Measurements from ENCODE around the gene CRY1. TPM values are rescaled to one million over a fixed set of nuclear protein-coding genes. Genes with fewer than 3 reads are reported as not detected.

Gene CRY1
- total RNA-seq, 1 experiment from 2014 or later = 38.4 TPM

DNA sequence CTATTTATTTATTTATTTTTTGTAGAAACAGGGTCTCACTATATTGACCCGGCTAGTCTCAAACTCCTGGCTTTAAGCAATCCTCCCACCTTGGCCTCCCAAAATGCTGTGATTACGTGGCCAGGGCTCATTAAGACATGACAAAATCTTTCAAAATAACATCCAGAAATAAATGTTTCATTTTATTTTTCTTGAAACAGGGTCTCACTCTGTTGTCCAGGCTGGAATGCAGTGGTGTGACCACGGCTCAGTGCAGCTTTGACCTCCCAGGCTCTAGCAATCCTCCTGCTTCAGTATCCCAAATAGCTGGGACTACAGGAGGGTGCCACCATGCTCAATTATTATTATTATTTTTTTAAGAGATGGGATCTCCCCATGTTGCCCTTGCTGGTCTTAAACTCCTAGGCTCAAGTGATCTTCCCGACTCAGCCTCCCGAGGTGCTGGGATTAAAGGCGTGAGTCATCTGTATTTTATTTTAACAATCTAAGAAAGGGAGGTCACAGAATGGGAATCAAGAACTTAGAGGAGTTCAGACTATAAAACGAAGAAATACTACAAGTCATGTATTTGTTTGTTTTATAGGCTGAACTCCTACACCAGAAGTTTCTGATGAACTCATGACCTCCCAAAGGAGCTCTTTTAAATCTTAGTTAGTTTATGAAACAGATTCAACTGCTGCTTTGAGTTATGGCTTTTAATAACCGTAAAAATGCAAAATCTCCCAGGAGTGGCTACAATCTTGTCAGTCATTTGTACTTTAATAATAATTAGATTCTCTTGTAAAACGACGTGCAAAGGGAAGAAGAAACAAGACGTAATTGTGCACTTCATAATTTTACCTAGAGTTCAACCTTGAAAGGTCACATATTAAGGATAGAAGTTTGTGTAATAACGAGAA lies 139.7 kb downstream of the CRY1 start:
- H3K27ac ChIP-seq = peak overlapping the region; percentile 96
- H3K9me3 ChIP-seq (replicated peaks) = peaks cover 2% of the 10 kb centered on the region
- H3K36me3 ChIP-seq = peaks cover 6% of the 10 kb centered on the region
- DNase-seq (ENCODE audit: low read depth in 1 of 2, low spot score in 2 of 2) = peak; percentile 58 to 76
- no peak overlapping the region for H3K4me3 ChIP-seq
- H3K27me3 ChIP-seq (replicated peaks) = no peaks in the 10 kb centered on the region
- peaks cover 20% of the 10 kb centered on the region for H3K4me1 ChIP-seq (replicated peaks)

DNA sequence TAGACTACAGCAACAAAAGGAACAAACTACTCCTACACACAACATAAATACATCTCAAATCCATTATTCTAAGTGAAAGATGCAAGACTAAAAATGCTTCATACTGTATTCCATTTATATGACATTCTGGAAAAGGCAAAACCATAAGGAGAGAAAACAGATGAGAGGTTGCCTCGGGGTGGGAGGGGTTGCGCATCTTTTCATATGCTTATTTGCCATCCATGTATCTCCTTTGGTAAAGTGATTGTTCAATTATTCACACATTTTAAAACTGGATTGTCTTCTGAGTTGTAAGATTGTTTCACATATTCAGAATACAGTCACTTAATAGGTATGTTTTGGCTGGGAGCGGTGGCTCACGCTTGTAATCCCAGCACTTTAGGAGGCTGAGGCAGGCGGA lies 142.8 kb downstream of the CRY1 start:
- peaks cover 7% of the 10 kb centered on the region for H3K9me3 ChIP-seq (replicated peaks)
- peaks cover 20% of the 10 kb centered on the region for H3K4me1 ChIP-seq (replicated peaks)
- no peak for DNase-seq (ENCODE audit: low read depth in 1 of 2, low spot score in 2 of 2)
- no peaks in the 10 kb centered on the region for H3K27me3 ChIP-seq (replicated peaks)
- no peaks in the 10 kb centered on the region for H3K36me3 ChIP-seq
- H3K4me3 ChIP-seq = no peak overlapping the region
- no peak overlapping the region for H3K27ac ChIP-seq

DNA sequence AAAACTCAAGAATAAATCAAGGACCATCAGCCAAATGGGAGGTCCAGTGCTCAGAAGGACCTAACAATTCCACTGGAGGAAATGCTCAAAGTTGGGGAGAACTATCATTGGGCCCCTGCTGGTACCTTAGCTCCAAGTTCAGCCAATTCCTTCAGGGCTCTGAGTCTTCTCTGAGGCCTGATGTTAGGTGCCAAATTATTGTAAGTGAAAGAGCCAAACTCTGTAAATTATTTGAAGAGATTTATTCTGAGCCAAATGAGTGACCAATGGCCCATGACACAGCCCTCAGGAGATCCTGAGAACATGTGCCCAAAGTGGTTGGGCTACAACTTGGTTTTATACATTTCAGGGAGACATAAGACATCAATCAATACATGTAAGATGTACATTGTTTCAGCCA lies 145.9 kb downstream of the CRY1 start:
- Histone ChIP-seq H3K27me3 (replicated peaks) (no peaks in the 10 kb centered on the region), H3K9me3 (replicated peaks) (peaks cover 9% of the 10 kb centered on the region), H3K4me1 (replicated peaks) (no peaks in the 10 kb centered on the region), H3K27ac (no peak overlapping the region), H3K36me3 (no peaks in the 10 kb centered on the region), H3K4me3 (no peak overlapping the region)
- no peak for DNase-seq (ENCODE audit: low read depth in 1 of 2, low spot score in 2 of 2)

DNA sequence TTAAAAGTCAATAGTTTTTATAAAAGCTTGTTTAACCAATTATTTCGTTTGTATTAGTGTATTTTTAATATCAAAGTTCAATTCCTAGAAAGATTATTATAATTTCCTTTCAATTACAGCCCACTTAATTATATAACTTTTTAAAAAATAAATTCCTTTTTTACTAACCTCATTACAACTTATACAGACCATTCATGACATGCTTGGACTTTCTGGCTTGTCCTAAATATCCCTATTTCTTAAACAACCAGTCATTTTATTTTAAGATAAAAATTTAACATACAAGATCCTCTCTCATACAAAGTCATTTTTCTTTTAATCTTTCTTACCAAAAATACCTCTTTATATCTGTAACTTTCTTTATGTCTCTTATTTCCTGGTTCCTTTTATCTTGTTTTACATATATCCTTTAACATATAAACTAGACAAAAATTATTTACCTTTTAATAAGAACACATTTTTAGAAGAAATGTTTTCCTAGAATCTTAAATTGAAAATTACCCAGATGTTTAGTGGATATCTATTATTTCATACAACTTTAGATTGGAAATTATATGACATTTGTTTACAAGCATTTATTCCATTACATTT lies 148.0 kb downstream of the CRY1 start:
- Histone ChIP-seq H3K27ac (no peak overlapping the region), H3K4me1 (replicated peaks) (no peaks in the 10 kb centered on the region), H3K9me3 (replicated peaks) (peaks cover 9% of the 10 kb centered on the region), H3K36me3 (no peaks in the 10 kb centered on the region), H3K27me3 (replicated peaks) (no peaks in the 10 kb centered on the region), H3K4me3 (no peak overlapping the region)
- no peak for DNase-seq (ENCODE audit: low read depth in 1 of 2, low spot score in 2 of 2)

DNA sequence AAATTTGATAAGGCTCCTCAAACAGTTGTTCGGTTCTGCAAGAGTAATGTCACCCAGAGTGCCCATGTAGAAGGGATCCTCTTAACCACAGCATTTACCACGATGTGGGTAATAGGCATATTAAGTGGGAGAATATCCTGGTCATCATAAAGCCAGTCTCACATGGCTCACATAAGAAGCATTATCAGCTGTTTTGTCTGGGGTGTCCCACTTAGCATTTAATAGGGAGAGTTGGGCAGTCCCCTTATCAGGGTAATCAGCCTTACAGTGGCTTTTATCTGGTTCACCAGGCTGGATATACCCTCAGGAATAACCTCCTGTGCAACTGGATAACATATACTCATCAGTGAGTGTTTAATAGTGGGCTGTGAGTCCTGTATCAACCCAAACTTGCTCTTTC lies 150.6 kb downstream of the CRY1 start:
- no peak overlapping the region for H3K4me3 ChIP-seq
- no peaks in the 10 kb centered on the region for H3K27me3 ChIP-seq (replicated peaks)
- no peak overlapping the region for H3K27ac ChIP-seq
- H3K4me1 ChIP-seq (replicated peaks) = no peaks in the 10 kb centered on the region
- H3K36me3 ChIP-seq = no peaks in the 10 kb centered on the region
- peaks cover 2% of the 10 kb centered on the region; the same call in 1 of the 2 replicates for H3K9me3 ChIP-seq (replicated peaks)
- DNase-seq (ENCODE audit: low read depth in 1 of 2, low spot score in 2 of 2) = no peak

DNA sequence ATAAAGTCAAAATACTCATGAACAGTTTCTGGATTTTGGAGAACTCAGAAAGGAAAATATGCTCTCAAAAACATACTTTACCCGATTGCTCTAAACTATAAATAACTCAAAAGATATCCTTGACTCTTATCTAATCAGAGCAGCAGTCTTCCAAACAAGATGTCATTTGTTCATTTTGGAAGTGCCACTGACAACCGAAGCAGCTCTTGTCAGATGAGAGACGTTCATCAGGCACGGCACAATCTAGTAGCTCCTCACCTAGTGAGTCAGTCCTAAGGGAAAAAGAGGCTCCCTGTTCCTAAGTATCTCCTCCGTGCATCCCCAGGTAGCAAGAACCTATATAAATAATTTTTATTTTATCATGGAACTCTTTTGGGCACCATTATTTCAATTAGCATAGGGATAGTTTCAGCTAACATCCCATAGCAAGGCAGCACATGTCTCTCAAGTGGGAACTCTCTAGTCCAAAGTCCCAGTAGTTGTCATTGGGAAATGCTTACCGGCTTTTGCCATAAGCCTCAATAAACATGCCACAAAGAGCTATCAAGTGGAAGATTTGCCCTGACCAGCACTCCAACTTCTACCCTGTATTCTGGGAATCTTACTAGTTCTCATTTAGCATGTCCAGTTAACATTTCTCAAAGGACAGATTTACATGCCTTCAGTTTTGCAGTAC lies 151.7 kb downstream of the CRY1 start:
- no peak for DNase-seq (ENCODE audit: low read depth in 1 of 2, low spot score in 2 of 2)
- H3K36me3 ChIP-seq = no peaks in the 10 kb centered on the region
- no peak overlapping the region for H3K27ac ChIP-seq
- no peak overlapping the region for H3K4me3 ChIP-seq
- H3K27me3 ChIP-seq (replicated peaks) = no peaks in the 10 kb centered on the region
- peaks cover 2% of the 10 kb centered on the region; the same call in 1 of the 2 replicates for H3K9me3 ChIP-seq (replicated peaks)
- no peaks in the 10 kb centered on the region for H3K4me1 ChIP-seq (replicated peaks)

Other genes starting within 250 kb of the CRY1 start
- 76.0 and 77.9 TPM in 2 replicates for gene TMEM263, start 137.6 kb downstream of the CRY1 start, total RNA-seq (2014; rRNA removed; shearing (Covaris generic))
- gene MTERF2, start 106.4 kb downstream of the CRY1 start, total RNA-seq (2014; rRNA removed; shearing (Covaris generic)) = 11.9 and 15.4 TPM in 2 replicates